Stimulated activated CD8-positive, alpha-beta memory T cell treated with anti-CD3 and anti-CD28 coated beads, Interleukin-7, amount 100 ng/mL, for 1 hour (primary cell): ENCODE results near the gene FBXO22.
A peak's percentile ranks its signal among the peaks of the same experiment; 100 is the strongest.
"Not testable (repeated sequence)": the region's sequence is repeated elsewhere in the genome, so short reads cannot be mapped to it uniquely, and the experiment has no call there.

ENCODE experiments used
- DNase-seq, 2 donors: peaks; one replicate each; pipeline ENCODE4 v3.0.0-alpha.2; 2020; ENCODE audit warnings: low read depth in 2 of 2

FBXO22 gene

GRCh38 chr15:75903331-75904239 is at the start of gene FBXO22:
FBXO22 (plus strand) TSS chr15:75903878; CDS start chr15:75903964, 86 bp downstream.
- DNase-seq: peak; percentile 73 to 78

GRCh38 chr15:75857886-75858285 is 45.8 kb upstream of the FBXO22 start:
- no peak for DNase-seq

GRCh38 chr15:75861750-75862402 is 41.8 kb upstream of the FBXO22 start:
- DNase-seq: no peak

GRCh38 chr15:75862796-75863195 is 40.9 kb upstream of the FBXO22 start:
- no peak for DNase-seq

- DNase-seq: no peak
Observed at GRCh38 chr15:75864213-75865059, 39.2 kb upstream of the FBXO22 start.

GRCh38 chr15:75866045-75866444 is 37.6 kb upstream of the FBXO22 start:
- not testable (repeated sequence) for DNase-seq

GRCh38 chr15:75866916-75867315 is 36.8 kb upstream of the FBXO22 start:
- no peak for DNase-seq

- DNase-seq: no peak
Observed at GRCh38 chr15:75867449-75867848, 36.2 kb upstream of the FBXO22 start.

- no peak for DNase-seq
Observed at GRCh38 chr15:75868019-75868418, 35.7 kb upstream of the FBXO22 start.

- no peak for DNase-seq
Observed at GRCh38 chr15:75869446-75869845, 34.2 kb upstream of the FBXO22 start.

- DNase-seq: not testable (repeated sequence)
Observed at GRCh38 chr15:75871589-75871988, 32.1 kb upstream of the FBXO22 start.

GRCh38 chr15:75872403-75872990 is 31.2 kb upstream of the FBXO22 start:
- DNase-seq: no peak

- DNase-seq: no peak
Observed at GRCh38 chr15:75884041-75884440, 19.6 kb upstream of the FBXO22 start.

GRCh38 chr15:75887178-75887577 is 16.5 kb upstream of the FBXO22 start:
- no peak for DNase-seq

GRCh38 chr15:75891895-75892294 is 11.8 kb upstream of the FBXO22 start:
- DNase-seq: no peak

GRCh38 chr15:75895731-75896130 is 7.9 kb upstream of the FBXO22 start:
- DNase-seq: no peak

- DNase-seq: no peak
Observed at GRCh38 chr15:75900577-75900976, 3.1 kb upstream of the FBXO22 start.

GRCh38 chr15:75902129-75902557 is 1.5 kb upstream of the FBXO22 start:
- DNase-seq: no peak

- DNase-seq: no peak
Observed at GRCh38 chr15:75905231-75905630, 1.6 kb downstream of the FBXO22 start.

GRCh38 chr15:75910355-75910754 is 6.7 kb downstream of the FBXO22 start:
- not testable (repeated sequence) for DNase-seq

- no peak for DNase-seq
Observed at GRCh38 chr15:75916978-75917377, 13.3 kb downstream of the FBXO22 start.

GRCh38 chr15:75918135-75918534 is 14.5 kb downstream of the FBXO22 start:
- DNase-seq: no peak
